HPDE6-E6E7 (cell line): ENCODE results near the gene ZNF618.

Experiments
- DNase-seq: peaks from one replicate; pipeline ENCODE4 v3.0.0; 2011; ENCODE audit warnings: missing footprints; ENCODE audit errors: extremely low spot score

ZNF618 gene

GRCh38 chr9:113934167-113934828 is 58.2 kb downstream of the ZNF618 start:
- no peak for DNase-seq

GRCh38 chr9:113934829-113935676 is 58.9 kb downstream of the ZNF618 start:
- no peak for DNase-seq

- DNase-seq: no peak
Observed at GRCh38 chr9:113935677-113936380, 59.7 kb downstream of the ZNF618 start.

- no peak for DNase-seq
Observed at GRCh38 chr9:113940077-113940476, 64.0 kb downstream of the ZNF618 start.

GRCh38 chr9:113941056-113941455 is 64.9 kb downstream of the ZNF618 start:
- no peak for DNase-seq

GRCh38 chr9:113941526-113941925 is 65.4 kb downstream of the ZNF618 start:
- no peak for DNase-seq

GRCh38 chr9:113943112-113944009 is 67.3 kb downstream of the ZNF618 start:
- DNase-seq: no peak

GRCh38 chr9:113945784-113946183 is 69.7 kb downstream of the ZNF618 start:
- no peak for DNase-seq

- no peak for DNase-seq
Observed at GRCh38 chr9:113946496-113947115, 70.5 kb downstream of the ZNF618 start.

- no peak for DNase-seq
Observed at GRCh38 chr9:113947941-113948340, 71.8 kb downstream of the ZNF618 start.

- DNase-seq: no peak
Observed at GRCh38 chr9:113948891-113949570, 72.9 kb downstream of the ZNF618 start.

- DNase-seq: no peak
Observed at GRCh38 chr9:113949571-113950078, 73.5 kb downstream of the ZNF618 start.

GRCh38 chr9:113950195-113951031 is 74.3 kb downstream of the ZNF618 start:
- no peak for DNase-seq

GRCh38 chr9:113951032-113951372 is 74.9 kb downstream of the ZNF618 start:
- DNase-seq: no peak

- DNase-seq: no peak
Observed at GRCh38 chr9:113952676-113953075, 76.6 kb downstream of the ZNF618 start.

- DNase-seq: no peak
Observed at GRCh38 chr9:113953531-113953930, 77.4 kb downstream of the ZNF618 start.

- no peak for DNase-seq
Observed at GRCh38 chr9:113954591-113954990, 78.5 kb downstream of the ZNF618 start.

- DNase-seq: no peak
Observed at GRCh38 chr9:113955076-113955752, 79.1 kb downstream of the ZNF618 start.

- DNase-seq: no peak
Observed at GRCh38 chr9:113956901-113957300, 80.8 kb downstream of the ZNF618 start.
